Stimulated activated CD8-positive, alpha-beta memory T cell treated with anti-CD3 and anti-CD28 coated beads, Interleukin-15, amount 100 ng/mL, for 1 hour (primary cell): Measurements from ENCODE around the gene DENND1A.

Experiments used
- DNase-seq: peaks from one replicate; pipeline ENCODE4 v3.0.0-alpha.2; 2020; ENCODE audit warnings: low read depth

DENND1A gene

GRCh38 chr9:123390337-123391135 is 539.4 kb downstream of the DENND1A start:
- no peak for DNase-seq

GRCh38 chr9:123389698-123390097 is 540.2 kb downstream of the DENND1A start:
- DNase-seq: no peak

GRCh38 chr9:123389070-123389469 is 540.9 kb downstream of the DENND1A start:
- no peak for DNase-seq

GRCh38 chr9:123387686-123388085 is 542.2 kb downstream of the DENND1A start:
- DNase-seq: no peak

GRCh38 chr9:123383512-123384170 is 546.3 kb downstream of the DENND1A start:
- no peak for DNase-seq

GRCh38 chr9:123382653-123383511 is 547.0 kb downstream of the DENND1A start:
- no peak for DNase-seq

- DNase-seq: no peak
Observed at GRCh38 chr9:123380852-123381705, 548.8 kb downstream of the DENND1A start.

GRCh38 chr9:123378956-123379660 is 550.8 kb downstream of the DENND1A start:
- DNase-seq: no peak

GRCh38 chr9:123378025-123378424 is 551.9 kb downstream of the DENND1A start:
- no peak for DNase-seq

GRCh38 chr9:123377211-123377971 is 552.5 kb downstream of the DENND1A start:
- DNase-seq: no peak

- no peak for DNase-seq
Observed at GRCh38 chr9:123376218-123377071, 553.5 kb downstream of the DENND1A start.

- no peak for DNase-seq
Observed at GRCh38 chr9:123375469-123376132, 554.3 kb downstream of the DENND1A start.

GRCh38 chr9:123373946-123374345 is 556.0 kb downstream of the DENND1A start:
- DNase-seq: no peak

GRCh38 chr9:123373447-123373923 is 556.4 kb downstream of the DENND1A start:
- DNase-seq: no peak

- no peak for DNase-seq
Observed at GRCh38 chr9:123372766-123373446, 557.0 kb downstream of the DENND1A start.

GRCh38 chr9:123371805-123372590 is 557.9 kb downstream of the DENND1A start:
- DNase-seq: no peak

- no peak for DNase-seq
Observed at GRCh38 chr9:123371228-123371584, 558.7 kb downstream of the DENND1A start.
